Panc1 (cell line): ENCODE results near the gene TNRC6C.

ENCODE experiments used
- CTCF ChIP-seq: fragments of 450-650 bp; IDR thresholded peaks from 2 replicates; pipeline ENCODE4 v1.5.1; 2017; ENCODE audit warnings: mild to moderate bottlenecking
- REST ChIP-seq, 2 experiments: IDR thresholded peaks; 2 replicates each; pipeline ENCODE4 v1.6.1; 2011 to 2012; ENCODE audit warnings: low read depth in 2 of 2, control low read depth in 1 of 2, low read length in 1 of 2, mild to moderate bottlenecking in 1 of 2, moderate library complexity in 1 of 2; ENCODE audit not compliant: insufficient read depth in 1 of 2

GRCh38 chr17:78101542-78101941, 143.0 kb downstream of the TNRC6C start:
- TF ChIP-seq CTCF = no peak
- TF ChIP-seq REST (IDR thresholded peaks at IDR 0.05; ENCODE audit: insufficient read depth in 1 of 2, low read depth in 2 of 2, low read length in 1 of 2) = no peak
